Measurements from ENCODE around the gene MAP3K7.

GRCh38 chr6:90610751-90611542 is 24.1 kb upstream of the MAP3K7 start:
- TF ChIP-seq CTCF (optimal IDR thresholded peaks at IDR 0.05 in 1 of 3, IDR thresholded peaks at IDR 0.05 in 1 of 3, conservative IDR thresholded peaks at IDR 0.05 in 1 of 3; ENCODE audit: extremely low read depth in 1 of 3, insufficient read depth in 2 of 3, low read length in 3 of 3) (no peak), EZH2 (IDR thresholded peaks at IDR 0.05; ENCODE audit: low read length) (no peak)

All from keratinocyte (primary cell).